Head of caudate nucleus (tissue), 42 donors: Measurements from ENCODE around the gene NOP9.
A peak's percentile ranks its signal among the peaks of the same experiment; 100 is the strongest.
"Not testable (repeated sequence)": the region's sequence is repeated elsewhere in the genome, so short reads cannot be mapped to it uniquely, and the experiment has no call there.

Experiments used
- DNase-seq, 42 donors: peaks; one replicate each; pipeline versions ENCODE4 v3.0.0 to v3.0.0-alpha.2; 2020 to 2021; ENCODE audit warnings: mixed read lengths in 7 of 42
- intact Hi-C: fragments of 100-400 bp; cut with DNase I; formaldehyde crosslinking; loops from one replicate; pipeline ENCODE4 v1.15.0; 2022

NOP9 gene

DNA sequence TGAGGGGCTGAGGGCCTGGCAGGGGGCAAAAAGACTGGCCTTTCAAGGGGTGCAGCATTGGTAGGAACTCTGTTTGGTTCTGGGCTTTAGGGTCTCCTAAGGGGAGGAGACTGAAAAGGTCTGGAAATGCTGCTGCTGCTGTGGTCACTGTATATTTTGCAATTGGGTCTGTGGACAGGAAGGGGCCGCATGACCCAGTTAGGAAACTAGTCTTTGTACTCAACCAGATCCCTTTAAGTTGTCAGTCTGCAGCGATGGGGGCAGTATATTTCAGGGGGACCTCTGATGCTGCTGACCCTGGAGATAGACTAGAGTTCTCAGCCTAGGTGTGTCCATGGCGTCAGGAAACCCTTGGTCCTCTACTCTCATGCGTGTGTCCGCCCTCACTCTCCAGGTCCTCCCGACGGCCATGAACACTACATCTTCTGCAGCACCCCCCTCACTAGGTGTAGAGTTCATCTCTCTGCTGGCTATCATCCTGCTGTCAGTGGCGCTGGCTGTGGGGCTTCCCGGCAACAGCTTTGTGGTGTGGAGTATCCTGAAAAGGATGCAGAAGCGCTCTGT lies 15.7 kb downstream of the NOP9 start:
- DNase-seq = no peak
- intact Hi-C loops = no loop called here

- DNase-seq = no peak
- intact Hi-C loops = no loop called here
Observed at GRCh38 chr14:24315807-24316596, 16.4 kb downstream of the NOP9 start.

DNA sequence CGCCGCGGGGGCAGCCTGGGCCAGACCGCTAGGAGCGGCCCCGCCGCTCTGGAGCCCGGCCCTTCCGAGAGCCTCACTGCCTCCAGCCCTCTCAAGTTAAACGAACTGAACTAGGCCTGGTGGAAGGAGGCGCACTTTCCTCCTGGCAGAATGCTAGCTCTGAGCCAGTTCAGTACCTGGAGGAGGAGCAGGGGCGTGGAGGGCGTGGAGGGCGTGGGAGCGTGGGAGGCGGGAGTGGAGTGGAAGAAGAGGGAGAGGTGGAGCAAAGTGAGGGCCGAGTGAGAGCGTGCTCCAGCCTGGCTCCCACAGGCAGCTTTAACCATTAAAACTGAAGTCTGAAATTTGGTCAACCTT lies 16.9 kb downstream of the NOP9 start:
- intact Hi-C loops = no loop called here
- peak in 1 of 42 donors; percentile 37 for DNase-seq

- intact Hi-C loops = no loop called here
- DNase-seq = no peak
Observed at GRCh38 chr14:24317141-24317928, 17.7 kb downstream of the NOP9 start.

- no peak for DNase-seq
- intact Hi-C loops = no loop called here
Observed at GRCh38 chr14:24321212-24321975, 21.7 kb downstream of the NOP9 start.

DNA sequence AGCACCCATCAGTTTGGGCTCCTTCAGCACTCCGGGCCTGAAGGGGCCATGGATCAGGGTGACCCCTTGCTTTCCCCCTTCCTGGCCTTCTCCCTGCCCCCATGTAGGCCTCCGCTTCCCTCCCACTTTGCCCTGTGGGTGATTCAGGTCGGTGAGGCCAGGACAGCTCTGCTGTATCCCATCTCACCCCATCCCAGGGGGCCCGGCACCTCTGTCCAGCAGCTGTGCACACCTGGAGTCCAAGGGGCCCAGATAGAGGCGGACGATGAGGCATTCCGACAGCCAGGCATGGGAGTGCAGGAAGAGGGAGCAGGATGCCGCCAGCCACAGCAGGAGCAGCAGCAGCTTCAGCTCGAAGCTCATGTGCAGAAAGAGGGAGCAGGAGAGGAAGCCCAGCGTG lies 23.0 kb downstream of the NOP9 start:
- DNase-seq = no peak
- intact Hi-C loops = no loop called here

DNA sequence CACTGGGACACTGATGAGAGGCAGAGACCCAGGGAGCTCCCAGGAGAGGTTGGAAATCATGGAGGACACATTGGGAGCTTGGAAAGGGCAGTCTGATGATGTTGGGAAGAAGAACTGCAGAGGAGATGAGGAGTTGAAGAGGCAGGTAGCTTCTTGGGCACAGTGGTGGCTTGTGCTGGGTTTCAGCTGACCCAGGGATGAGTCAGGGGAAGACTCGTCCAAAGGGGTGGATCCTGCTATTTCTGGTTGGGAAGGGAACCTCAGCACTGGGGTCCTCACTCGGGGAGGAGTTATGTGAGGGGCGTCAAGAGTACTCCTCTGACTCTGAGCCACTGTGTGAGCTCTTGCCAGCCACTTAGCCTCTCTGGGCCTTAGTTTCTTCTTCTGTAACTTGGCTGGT lies 23.7 kb downstream of the NOP9 start:
- DNase-seq = no peak
- intact Hi-C loops = no loop called here

GRCh38 chr14:24324024-24324423 lies 24.4 kb downstream of the NOP9 start:
- DNase-seq = no peak
- intact Hi-C loops = no loop called here

GRCh38 chr14:24325041-24325530 lies 25.4 kb downstream of the NOP9 start:
- intact Hi-C loops = no loop called here
- DNase-seq = no peak

GRCh38 chr14:24325963-24326362 lies 26.3 kb downstream of the NOP9 start:
- intact Hi-C loops = no loop called here
- no peak for DNase-seq

GRCh38 chr14:24327303-24327702 lies 27.7 kb downstream of the NOP9 start:
- DNase-seq = no peak
- intact Hi-C loops = no loop called here

- peak in 38 of 42 donors; percentile 30 to 83 (median 58) for DNase-seq
Observed at GRCh38 chr14:24327914-24328313, 28.3 kb downstream of the NOP9 start.

DNA sequence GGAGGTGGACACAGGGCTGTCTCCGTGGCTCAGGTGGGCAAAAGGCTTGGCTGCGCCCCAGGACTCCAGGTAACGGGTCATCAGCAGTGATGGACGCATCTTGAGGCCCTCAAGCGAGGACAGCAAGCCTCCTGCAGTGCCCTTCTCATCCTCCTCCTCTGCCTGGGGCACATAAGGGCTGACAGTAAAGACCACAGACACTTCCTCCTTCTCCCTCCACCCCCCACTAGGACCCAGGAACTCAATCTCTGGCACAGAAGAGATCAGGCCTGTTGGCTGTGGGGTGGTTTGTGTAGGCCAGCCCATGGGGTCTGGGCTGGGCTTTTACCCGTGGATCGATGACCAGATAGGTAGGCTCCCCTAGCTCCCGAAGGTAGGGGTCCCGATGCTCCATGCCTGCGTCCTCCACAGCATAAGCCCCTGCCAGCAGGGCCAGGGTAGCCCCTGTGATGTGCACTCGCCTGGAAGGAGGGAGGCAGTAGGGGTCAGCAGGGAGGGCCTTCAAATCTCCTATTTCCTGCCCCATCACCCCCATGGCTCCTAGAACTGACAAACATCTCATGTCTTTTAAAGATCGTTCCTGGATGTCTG lies 29.5 kb downstream of the NOP9 start:
- no peak for DNase-seq
- intact Hi-C loops = no loop called here

More at GRCh38 chr14:24327914-24328313, 28.3 kb downstream of the NOP9 start:
- intact Hi-C loops = not testable (repeated sequence)

GRCh38 chr14:24329736-24330135 lies 30.1 kb downstream of the NOP9 start:
- intact Hi-C loops = loop anchor here (5.0 kb wide), 1 partner anchor 108 kb away; no protein-coding TSS in a partner anchor
- DNase-seq = peak in 19 of 42 donors; percentile 14 to 68 (median 41)

- intact Hi-C loops = loop anchor here (5.0 kb wide), 1 partner anchor 106 kb away; no protein-coding TSS in a partner anchor
- DNase-seq = no peak
Observed at GRCh38 chr14:24330973-24331674, 31.5 kb downstream of the NOP9 start.

DNA sequence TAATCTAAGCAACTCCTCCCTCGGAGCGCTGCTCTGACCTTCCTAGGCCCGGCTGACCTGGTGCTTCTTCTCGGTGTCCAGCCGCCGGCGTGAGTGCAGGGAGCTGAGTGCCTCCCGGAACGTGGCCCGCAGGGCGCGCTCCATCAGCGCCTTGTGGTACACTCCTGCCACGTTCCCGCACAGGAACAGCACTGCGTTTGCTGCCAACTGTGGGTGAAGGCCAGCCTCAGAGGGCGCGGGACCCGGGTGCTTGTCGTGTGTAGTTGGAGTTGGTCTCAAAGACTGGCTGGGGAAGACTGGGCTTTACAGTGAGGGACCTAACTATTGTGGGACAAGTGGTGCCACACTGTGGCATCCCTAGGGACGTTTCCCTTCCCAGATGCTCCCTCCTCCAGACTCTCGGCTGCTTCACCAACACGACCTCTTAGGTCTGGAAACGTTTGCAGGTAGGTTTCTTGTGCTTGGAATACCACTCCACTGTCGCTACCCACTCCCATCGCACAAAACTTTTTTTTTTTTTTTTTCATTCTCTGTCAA lies 32.1 kb downstream of the NOP9 start:
- intact Hi-C loops = loop anchor here (5.0 kb wide), 1 partner anchor 106 kb away; no protein-coding TSS in a partner anchor
- DNase-seq = no peak

GRCh38 chr14:24332268-24332993 lies 32.8 kb downstream of the NOP9 start:
- intact Hi-C loops = loop anchor here (5.0 kb wide), 1 partner anchor 105 kb away; no protein-coding TSS in a partner anchor
- peak; percentile 48 to 87 (median 72) for DNase-seq
